GM19467 (cell line): ENCODE results near the gene RHBDL1.

ENCODE experiments used
- ATAC-seq: cut with Tn5 transposase; IDR thresholded peaks from one replicate; pipeline ENCODE4 v1.9.1; 2021; ENCODE audit warnings: mild to moderate bottlenecking, moderate library complexity; ENCODE audit not compliant: unreplicated experiment

The RHBDL1 gene

GRCh38 chr16:672371-672770 is 3.1 kb upstream of the RHBDL1 start:
- ATAC-seq: no peak

GRCh38 chr16:672851-673250 is 2.6 kb upstream of the RHBDL1 start:
- no peak for ATAC-seq

GRCh38 chr16:673399-673991 is 2.0 kb upstream of the RHBDL1 start:
- no peak for ATAC-seq

- ATAC-seq: no peak
Observed at GRCh38 chr16:674214-674881, 1.1 kb upstream of the RHBDL1 start.

- ATAC-seq: no peak
Observed at GRCh38 chr16:675884-676564, 553 bp downstream of the RHBDL1 start.

GRCh38 chr16:676565-676902 is 1.1 kb downstream of the RHBDL1 start:
- ATAC-seq: no peak

GRCh38 chr16:676913-677312 is 1.4 kb downstream of the RHBDL1 start:
- no peak for ATAC-seq

- no peak for ATAC-seq
Observed at GRCh38 chr16:677316-678190, 2.1 kb downstream of the RHBDL1 start.

- ATAC-seq: no peak
Observed at GRCh38 chr16:678209-678857, 2.9 kb downstream of the RHBDL1 start.

- no peak for ATAC-seq
Observed at GRCh38 chr16:678858-679813, 3.7 kb downstream of the RHBDL1 start.

- ATAC-seq: no peak
Observed at GRCh38 chr16:679814-680624, 4.5 kb downstream of the RHBDL1 start, which contains the start of gene STUB1. STUB1 (plus strand) TSS chr16:680410; CDS start chr16:680526, 116 bp downstream.

GRCh38 chr16:680625-680945 is 5.1 kb downstream of the RHBDL1 start:
- no peak for ATAC-seq

GRCh38 chr16:680967-681745 is 5.7 kb downstream of the RHBDL1 start:
- ATAC-seq: no peak

- ATAC-seq: no peak
Observed at GRCh38 chr16:681746-682427, 6.4 kb downstream of the RHBDL1 start.

GRCh38 chr16:682493-683395 is 7.3 kb downstream of the RHBDL1 start:
- no peak for ATAC-seq

- ATAC-seq: no peak
Observed at GRCh38 chr16:683396-684070, 8.1 kb downstream of the RHBDL1 start.
